ENCODE data around the gene TMEM163. TPM values are rescaled to one million over a fixed set of nuclear protein-coding genes. Genes with fewer than 3 reads are reported as not detected.

TMEM163 gene
- total RNA-seq, 1 experiment from 2014 or later, result 0.94 TPM

GRCh38 chr2:134458473-134458853, 260.3 kb downstream of the TMEM163 start:
- Mint-ChIP-seq H3K27ac (no peak overlapping the region), H3K4me1 (peaks cover 5% of the 10 kb centered on the region; the same call in 1 of the 2 replicates)
- POLR2A ChIA-PET, result no interaction called here

GRCh38 chr2:134457765-134458472, 260.9 kb downstream of the TMEM163 start:
- Mint-ChIP-seq H3K4me3 (no peak overlapping the region), H3K27ac (no peak overlapping the region), H3K4me1 (peaks cover 5% of the 10 kb centered on the region; the same call in 1 of the 2 replicates), H3K36me3 (no peaks in the 10 kb centered on the region), H3K27me3 (ENCODE audit: low read depth) (no peaks in the 10 kb centered on the region), H3K9me3 (no peaks in the 10 kb centered on the region)
- ChIA-PET POLR2A (no interaction called here), CTCF (no interaction called here)
- no peak for TF ChIP-seq ATF3 (CRISPR knock-in tag; conservative IDR thresholded peaks at IDR 0.05)
- TF ChIP-seq ELF4 (CRISPR knock-in tag; IDR thresholded peaks at IDR 0.05; ENCODE audit: low read depth), result no peak
- no peak for TF ChIP-seq ZNF396 (CRISPR knock-in tag; IDR thresholded peaks at IDR 0.05; ENCODE audit: borderline replicate concordance)
- no peak for TF ChIP-seq CBFB (CRISPR knock-in tag; IDR thresholded peaks at IDR 0.05; ENCODE audit: low read depth)
- no peak for TF ChIP-seq GTF2I (CRISPR knock-in tag; conservative IDR thresholded peaks at IDR 0.05)
- no peak for TF ChIP-seq E2F5 (CRISPR knock-in tag; IDR thresholded peaks at IDR 0.05)
- no peak for TF ChIP-seq ZNF671 (CRISPR knock-in tag; IDR thresholded peaks at IDR 0.05)
- no peak for TF ChIP-seq ZNF512 (CRISPR knock-in tag; IDR thresholded peaks at IDR 0.05; ENCODE audit: borderline replicate concordance)
- TF ChIP-seq GABPB1 (CRISPR knock-in tag; IDR thresholded peaks at IDR 0.05), result no peak
- no peak for TF ChIP-seq NFE2L1 (CRISPR knock-in tag; IDR thresholded peaks at IDR 0.05)
- DNase-seq (ENCODE audit: low spot score) (no peak), ATAC-seq (no peak)

More at GRCh38 chr2:134458473-134458853, 260.3 kb downstream of the TMEM163 start:
- Mint-ChIP-seq H3K36me3 (no peaks in the 10 kb centered on the region), H3K4me3 (no peak overlapping the region), H3K27me3 (ENCODE audit: low read depth) (no peaks in the 10 kb centered on the region), H3K9me3 (no peaks in the 10 kb centered on the region)
- DNase-seq (ENCODE audit: low spot score) (no peak), ATAC-seq (no peak)
- no peak for TF ChIP-seq AFF4 (CRISPR knock-in tag; IDR thresholded peaks at IDR 0.05; ENCODE audit: borderline replicate concordance)
- no peak for TF ChIP-seq PRDM15 (CRISPR knock-in tag; IDR thresholded peaks at IDR 0.05)
- TF ChIP-seq CDX4 (CRISPR knock-in tag; IDR thresholded peaks at IDR 0.05; ENCODE audit: borderline replicate concordance), result no peak
- TF ChIP-seq TEAD1 (CRISPR knock-in tag; IDR thresholded peaks at IDR 0.05), result no peak
- TF ChIP-seq ZNF396 (CRISPR knock-in tag; IDR thresholded peaks at IDR 0.05; ENCODE audit: borderline replicate concordance), result no peak
- CTCF ChIA-PET, result interaction anchor here (4.2 kb wide), 1 partner anchor 7 kb away, joined by 75 read pairs; no protein-coding TSS in a partner anchor

Data from WTC11 (cell line).